Measurements from ENCODE around the gene OPN4.

Gene OPN4, protein sequence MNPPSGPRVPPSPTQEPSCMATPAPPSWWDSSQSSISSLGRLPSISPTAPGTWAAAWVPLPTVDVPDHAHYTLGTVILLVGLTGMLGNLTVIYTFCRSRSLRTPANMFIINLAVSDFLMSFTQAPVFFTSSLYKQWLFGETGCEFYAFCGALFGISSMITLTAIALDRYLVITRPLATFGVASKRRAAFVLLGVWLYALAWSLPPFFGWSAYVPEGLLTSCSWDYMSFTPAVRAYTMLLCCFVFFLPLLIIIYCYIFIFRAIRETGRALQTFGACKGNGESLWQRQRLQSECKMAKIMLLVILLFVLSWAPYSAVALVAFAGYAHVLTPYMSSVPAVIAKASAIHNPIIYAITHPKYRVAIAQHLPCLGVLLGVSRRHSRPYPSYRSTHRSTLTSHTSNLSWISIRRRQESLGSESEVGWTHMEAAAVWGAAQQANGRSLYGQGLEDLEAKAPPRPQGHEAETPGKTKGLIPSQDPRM

GRCh38 chr10:86654411-86655172 lies at the start of gene OPN4:
TSS of gene OPN4 (plus strand) at chr10:86654547. CDS start at chr10:86654784, 237 bp downstream.
- DNase-seq (ENCODE audit: low read depth) = no peak
- no peak for TF ChIP-seq CTCF (IDR thresholded peaks at IDR 0.05; ENCODE audit: control insufficient read depth, insufficient read depth, low read depth, low read length, missing control alignments)

GRCh38 chr10:86607674-86608073 lies 46.7 kb upstream of the OPN4 start:
- no peak for TF ChIP-seq CTCF (IDR thresholded peaks at IDR 0.05; ENCODE audit: control insufficient read depth, insufficient read depth, low read depth, low read length, missing control alignments)
- no peak overlapping the region for H3K4me3 ChIP-seq (ENCODE audit: control insufficient read depth, low read depth, low read length)
- DNase-seq (ENCODE audit: low read depth) = no peak

More at GRCh38 chr10:86654411-86655172, at the start of gene OPN4:
- H3K4me3 ChIP-seq (ENCODE audit: control insufficient read depth, low read depth, low read length) = no peak within 1 kb of the TSS

- no peak for TF ChIP-seq CTCF (IDR thresholded peaks at IDR 0.05; ENCODE audit: control insufficient read depth, insufficient read depth, low read depth, low read length, missing control alignments)
- no peak for DNase-seq (ENCODE audit: low read depth)
- H3K4me3 ChIP-seq (ENCODE audit: control insufficient read depth, low read depth, low read length) = no peak overlapping the region
Observed at GRCh38 chr10:86609920-86610319, 44.4 kb upstream of the OPN4 start.

DNA sequence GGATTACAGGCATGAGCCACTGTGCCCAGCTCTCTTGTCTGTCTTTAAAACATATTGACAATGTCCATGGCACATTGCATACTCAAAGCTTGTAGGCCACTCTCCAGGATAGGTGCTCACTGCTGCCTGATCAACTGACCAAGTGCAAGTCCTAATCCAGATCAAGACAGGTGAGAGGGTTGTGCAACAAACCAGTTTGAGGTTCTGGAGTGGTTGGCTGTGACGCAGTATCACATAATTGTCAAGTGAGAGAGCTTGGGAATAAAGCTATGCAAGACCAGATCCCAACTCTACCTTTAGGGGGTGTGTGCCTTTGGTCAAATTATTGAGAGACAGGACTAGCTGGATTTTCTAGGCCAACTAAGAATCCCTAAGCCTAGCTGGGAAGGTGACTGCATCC lies 43.0 kb upstream of the OPN4 start:
- no peak for TF ChIP-seq CTCF (IDR thresholded peaks at IDR 0.05; ENCODE audit: control insufficient read depth, insufficient read depth, low read depth, low read length, missing control alignments)
- H3K4me3 ChIP-seq (ENCODE audit: control insufficient read depth, low read depth, low read length) = no peak overlapping the region
- DNase-seq (ENCODE audit: low read depth) = no peak

DNA sequence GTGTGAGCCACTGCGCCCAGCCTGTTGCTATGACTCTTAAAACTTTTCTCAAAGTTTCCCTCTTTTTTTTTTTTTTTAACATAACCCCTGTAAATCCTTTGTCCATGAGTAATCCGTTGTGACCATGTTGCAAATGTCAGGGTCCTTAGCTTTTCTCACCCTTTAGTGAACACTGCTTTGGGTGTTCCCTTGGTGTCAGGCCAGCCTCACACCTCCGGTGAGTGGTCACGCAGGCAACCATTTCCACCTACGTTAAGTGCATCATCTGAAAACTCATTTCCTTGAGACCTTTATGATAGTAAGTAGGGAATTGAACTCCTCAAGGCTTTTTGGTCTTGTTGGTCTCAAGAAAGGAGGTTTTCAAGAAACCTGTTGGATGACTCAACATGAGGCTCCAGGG lies 41.3 kb upstream of the OPN4 start:
- no peak overlapping the region for H3K4me3 ChIP-seq (ENCODE audit: control insufficient read depth, low read depth, low read length)
- no peak for DNase-seq (ENCODE audit: low read depth)
- TF ChIP-seq CTCF (IDR thresholded peaks at IDR 0.05; ENCODE audit: control insufficient read depth, insufficient read depth, low read depth, low read length, missing control alignments) = no peak

DNA sequence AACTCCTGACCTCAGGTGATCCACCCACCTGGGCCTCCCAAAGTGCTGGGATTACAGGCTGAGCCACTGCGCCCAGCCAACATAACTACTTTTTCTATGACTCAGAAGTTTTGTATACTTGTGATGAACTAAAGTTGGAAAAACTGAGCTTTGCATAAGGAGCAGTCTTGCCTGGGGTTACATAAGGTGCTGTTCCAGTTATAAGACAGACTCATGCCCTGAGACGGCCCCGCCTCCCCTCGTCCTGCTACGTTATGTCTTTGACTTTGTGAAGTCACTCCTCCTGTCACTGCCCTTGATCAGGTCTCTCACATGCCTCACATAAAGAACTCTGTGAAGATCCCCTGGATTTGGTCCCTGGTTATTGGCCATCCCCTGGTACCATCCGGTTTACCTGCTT lies 40.4 kb upstream of the OPN4 start:
- no peak for TF ChIP-seq CTCF (IDR thresholded peaks at IDR 0.05; ENCODE audit: control insufficient read depth, insufficient read depth, low read depth, low read length, missing control alignments)
- DNase-seq (ENCODE audit: low read depth) = no peak
- no peak overlapping the region for H3K4me3 ChIP-seq (ENCODE audit: control insufficient read depth, low read depth, low read length)

Data from AG09309 (cell line).